H1 (cell line): ENCODE measurements around the gene PDLIM4. TPM values are rescaled to one million over a fixed set of nuclear protein-coding genes. Genes with fewer than 3 reads are reported as not detected.

Source experiments
- CTCF ChIA-PET: fragments of 300-600 bp; sonication (Branson Sonifier 250); formaldehyde crosslinking; loops from one replicate; lab custom pipeline; 2021; ENCODE audit not compliant: partially characterized antibody; lab: Charles Lee
- POLR2A ChIA-PET: fragments of 300-600 bp; sonication (Branson Sonifier 250); formaldehyde crosslinking; loops from one replicate; lab custom pipeline; 2021; ENCODE audit warnings: inconsistent platforms; ENCODE audit not compliant: partially characterized antibody; lab: Charles Lee
- DNase-seq, 2 experiments: peaks; one replicate each; pipeline versions ENCODE4 v3.0.0 to v3.0.0-alpha.2; 2010 to 2022; ENCODE audit warnings: low spot score in 2 of 2, low read depth in 1 of 2, mixed read lengths in 1 of 2
- FAIRE-seq: peaks from 2 replicates; lab custom pipeline; 2011; peaks lifted over from hg19 to GRCh38; lab: Jason Lieb, UNC
- H2AFZ ChIP-seq: 2 replicates; pipeline ENCODE4 v1.8.1; 2012; ENCODE audit warnings: low read length, inconsistent platforms
- H2AK5ac ChIP-seq: 2 replicates; pipeline ENCODE4 v1.6.1; 2013; ENCODE audit warnings: low read depth, low read length
- H2BK120ac ChIP-seq: replicated peaks from 2 replicates; pipeline ENCODE3; 2013; ENCODE audit warnings: low read depth, low read length, inconsistent platforms
- H2BK12ac ChIP-seq: 2 replicates; pipeline ENCODE4 v1.6.1; 2013; ENCODE audit warnings: low read depth, low read length
- H2BK15ac ChIP-seq: 2 replicates; pipeline ENCODE4 v1.6.1; 2013; ENCODE audit warnings: low read length
- H2BK20ac ChIP-seq: 2 replicates; pipeline ENCODE4 v1.6.1; 2013; ENCODE audit warnings: low read length
- H2BK5ac ChIP-seq: 2 replicates; pipeline ENCODE4 v1.6.1; 2013; ENCODE audit warnings: low read depth, low read length
- H3K14ac ChIP-seq: 2 replicates; pipeline ENCODE4 v1.6.1; 2013; ENCODE audit warnings: inconsistent platforms; ENCODE audit not compliant: insufficient read length
- H3K18ac ChIP-seq: 2 replicates; pipeline ENCODE4 v1.6.1; 2013; ENCODE audit warnings: low read length; ENCODE audit errors: extremely low read depth
- H3K23ac ChIP-seq: 2 replicates; pipeline ENCODE4 v1.6.1; 2013; ENCODE audit warnings: inconsistent platforms; ENCODE audit not compliant: insufficient read length
- H3K23me2 ChIP-seq: 2 replicates; pipeline ENCODE4 v1.6.1; 2013; ENCODE audit warnings: low read depth, low read length
- H3K27ac ChIP-seq: 2 replicates; pipeline ENCODE4 v1.6.1; 2011; ENCODE audit warnings: low read depth, low read length, inconsistent platforms
- H3K27me3 ChIP-seq, 4 experiments: replicated peaks in 1 of 4; 1 replicate in 1 of 4; 2 replicates in 3 of 4; pipeline versions ENCODE4 v1.6.1 to v1.8.1; 2011 to 2013; ENCODE audit warnings: low read length in 3 of 4, mild to moderate bottlenecking in 3 of 4, inconsistent platforms in 2 of 4, mixed read lengths in 2 of 4, moderate library complexity in 1 of 4; ENCODE audit not compliant: control insufficient read depth in 3 of 4, insufficient read depth in 3 of 4; ENCODE audit errors: extremely low read depth in 1 of 4
- H3K36me3 ChIP-seq, 4 experiments: 2 replicates each; pipeline versions ENCODE4 v1.6.1 to v1.8.1; 2011 to 2013; ENCODE audit warnings: mild to moderate bottlenecking in 4 of 4, low read length in 3 of 4, moderate library complexity in 2 of 4, control low read depth in 1 of 4, inconsistent platforms in 1 of 4; ENCODE audit not compliant: insufficient read depth in 4 of 4, control insufficient read depth in 2 of 4
- H3K4ac ChIP-seq: replicated peaks from 2 replicates; pipeline ENCODE3; 2013; ENCODE audit warnings: low read length, low read depth, mixed read lengths, inconsistent platforms; ENCODE audit not compliant: insufficient read length
- H3K4me1 ChIP-seq, 4 experiments: replicated peaks in 1 of 4; 1 replicate in 1 of 4; 2 replicates in 3 of 4; pipeline versions ENCODE4 v1.6.1 to v1.8.1; 2011 to 2013; ENCODE audit warnings: low read length in 3 of 4, inconsistent platforms in 2 of 4, mixed read lengths in 1 of 4; ENCODE audit not compliant: insufficient read depth in 4 of 4, control insufficient read depth in 3 of 4
- H3K4me2 ChIP-seq, 2 experiments: 2 replicates each; pipeline versions ENCODE4 v1.6.1 to v1.8.1; 2011 to 2013; ENCODE audit warnings: low read depth in 2 of 2, low read length in 2 of 2, control low read depth in 1 of 2, inconsistent platforms in 1 of 2, mild to moderate bottlenecking in 1 of 2; ENCODE audit not compliant: insufficient read depth in 1 of 2
- H3K4me3 ChIP-seq, 4 experiments: fragments of 200-600, 300-600 bp in 1 of 4; sonication (generic), shearing (Covaris generic), sonication (Bioruptor Twin) in 1 of 4; 2 replicates each; pipeline versions ENCODE4 v1.5.1 to v1.8.1; 2011 to 2016; ENCODE audit warnings: low read length in 4 of 4, low read depth in 3 of 4, control low read depth in 2 of 4, inconsistent platforms in 2 of 4, mild to moderate bottlenecking in 2 of 4, mixed read lengths in 1 of 4, moderate library complexity in 1 of 4; ENCODE audit not compliant: insufficient read depth in 2 of 4; ENCODE audit errors: extremely low read depth in 1 of 4
- H3K56ac ChIP-seq: replicated peaks from 2 replicates; pipeline ENCODE3; 2013; ENCODE audit warnings: low read depth, mild to moderate bottlenecking, mixed read lengths, low read length, inconsistent platforms; ENCODE audit not compliant: insufficient read length
- H3K79me1 ChIP-seq: 2 replicates; pipeline ENCODE4 v1.6.1; 2013; ENCODE audit warnings: low read depth, low read length, control low read depth
- H3K79me2 ChIP-seq, 2 experiments: 2 replicates each; pipeline versions ENCODE4 v1.6.1 to v1.8.1; 2012 to 2013; ENCODE audit warnings: low read length in 2 of 2, mild to moderate bottlenecking in 2 of 2, inconsistent platforms in 1 of 2; ENCODE audit not compliant: insufficient read depth in 2 of 2, control insufficient read depth in 1 of 2
- H3K9ac ChIP-seq, 4 experiments: replicated peaks in 1 of 4; 1 replicate in 1 of 4; 2 replicates in 3 of 4; pipeline versions ENCODE4 v1.6.1 to v1.8.1; 2011 to 2013; ENCODE audit warnings: low read depth in 3 of 4, low read length in 3 of 4, control low read depth in 2 of 4, mild to moderate bottlenecking in 2 of 4, moderate library complexity in 2 of 4, inconsistent platforms in 1 of 4; ENCODE audit errors: extremely low read depth in 1 of 4
- H3K9me3 ChIP-seq, 2 experiments: 2 replicates each; pipeline versions ENCODE4 v1.6.1 to v1.8.1; 2012 to 2013; ENCODE audit warnings: mild to moderate bottlenecking in 2 of 2, moderate library complexity in 2 of 2, control low read depth in 1 of 2, inconsistent platforms in 1 of 2, low read depth in 1 of 2, low read length in 1 of 2, mixed read lengths in 1 of 2; ENCODE audit not compliant: insufficient read depth in 2 of 2
- H4K20me1 ChIP-seq, 2 experiments: replicated peaks in 1 of 2; 2 replicates each; pipeline versions ENCODE3 to v1.8.1; 2011 to 2013; ENCODE audit warnings: inconsistent platforms in 2 of 2, low read length in 2 of 2, mild to moderate bottlenecking in 1 of 2; ENCODE audit not compliant: insufficient read depth in 2 of 2, control insufficient read depth in 1 of 2
- H4K5ac ChIP-seq: 2 replicates; pipeline ENCODE4 v1.6.1; 2013; ENCODE audit warnings: low read length, low read depth, mixed read lengths, inconsistent platforms; ENCODE audit not compliant: insufficient read length
- H4K8ac ChIP-seq: 2 replicates; pipeline ENCODE4 v1.8.0; 2013; ENCODE audit warnings: mild to moderate bottlenecking, moderate library complexity, low read length, inconsistent platforms; ENCODE audit not compliant: insufficient read depth; ENCODE audit errors: extremely low read depth
- H4K91ac ChIP-seq: replicated peaks from 2 replicates; pipeline ENCODE3; 2013; ENCODE audit warnings: low read length, mixed read lengths, inconsistent platforms; ENCODE audit not compliant: insufficient read length
- WGBS, 2 experiments: shearing (Covaris generic) in 1 of 2; methylation state at CpG; one replicate each; pipeline versions ENCODE4 v1.1.6 to v1.1.7; 2013 to 2015; ENCODE audit warnings: low lambda C conversion rate in 2 of 2, mixed read lengths in 2 of 2, inconsistent platforms in 1 of 2, low coverage in 1 of 2, missing lambda C conversion rate in 1 of 2; ENCODE audit not compliant: insufficient replicate concordance in 2 of 2, insufficient coverage in 1 of 2, insufficient read length in 1 of 2; ENCODE audit errors: extremely low coverage in 1 of 2, missing lambda C conversion rate in 1 of 2; 5-methylcytosine and 5-hydroxymethylcytosine counted together
- polyA plus RNA-seq, 7 experiments: library from polyadenylated mRNA; depleted of rRNA in 3 of 7; stranded (reverse) in 5 of 7; unstranded in 2 of 7; fragments of >200 nt in 5 of 7; fragments of 200-250 nt in 2 of 7; gene quantifications; 1 replicate in 5 of 7; 2 replicates in 1 of 7; 4 replicates in 1 of 7; pipeline versions ENCODE4 v1.2.1 to v1.2.3, GENCODE V29; 2011 to 2013; ENCODE audit warnings: missing spikeins in 2 of 7, mixed read lengths in 2 of 7
- total RNA-seq: library from RNA; stranded (reverse); fragmentation: NEBNext Ultra II Directional; extraction: Animal tissue kit (Norgen Biotek cat#: 25700); gene quantifications from 2 replicates; pipeline ENCODE4 v1.2.1, GENCODE V29; 2021

Gene PDLIM4
- total and polyA plus RNA-seq, 2 of the 8 experiments (the other 6 are each of a cell fraction or from before 2014, with no cell fraction given), result 10.7 to 29.1 TPM

- H3K4me2 ChIP-seq, result no peak overlapping the region
- H2BK15ac ChIP-seq, result no peak overlapping the region
- H2BK20ac ChIP-seq, result no peak overlapping the region
- no peak overlapping the region for H3K9ac ChIP-seq
- H4K8ac ChIP-seq, result no peak overlapping the region
- H3K18ac ChIP-seq, result no peak overlapping the region
- no peaks in the 10 kb centered on the region; the same call in 1 of the 2 replicates for H3K79me1 ChIP-seq
- H3K14ac ChIP-seq, result no peak overlapping the region
- H2BK120ac ChIP-seq, result no peak overlapping the region
- H2BK5ac ChIP-seq, result no peak overlapping the region
- DNase-seq, result peak in 1 of 2 experiments; percentile 29
- ChIA-PET CTCF (interaction anchor here (0.6 to 5.1 kb wide), 12 partner anchors 8 to 236 kb away, joined by 3 to 54 read pairs (median 5); partner anchors contain the start of gene SLC22A4), POLR2A (interaction anchor here (1.3 to 2.8 kb wide), 3 partner anchors 9 to 29 kb away, joined by 3 to 10 read pairs (median 5); partner anchors contain the start of gene SLC22A4)
- no peak overlapping the region for H3K4me3 ChIP-seq
- H3K23ac ChIP-seq, result no peak overlapping the region
- 78% methylated on average over 2 of the region's 4 CpGs; no CpG with 5 or more reads in 1 of the 2 experiments for WGBS, 2 experiments
- H2BK12ac ChIP-seq, result no peak overlapping the region
- no peak for FAIRE-seq
- no peak overlapping the region for H3K27ac ChIP-seq
- no peak overlapping the region for H3K4ac ChIP-seq
- H2AFZ ChIP-seq, result no peak overlapping the region
- no peak overlapping the region for H3K56ac ChIP-seq
- no peaks in the 10 kb centered on the region for H3K9me3 ChIP-seq
- H3K79me2 ChIP-seq, result no peaks in the 10 kb centered on the region
- no peak overlapping the region for H4K91ac ChIP-seq
- no peaks in the 10 kb centered on the region for H3K27me3 ChIP-seq
- no peaks in the 10 kb centered on the region for H3K23me2 ChIP-seq
- peaks cover 0 to 2% (median 1%) of the 10 kb centered on the region in 4 experiments; a peak in 2 of 7 replicates for H3K4me1 ChIP-seq
- no peak overlapping the region for H4K5ac ChIP-seq
- H2AK5ac ChIP-seq, result no peak overlapping the region
- H4K20me1 ChIP-seq, result no peaks in the 10 kb centered on the region
- H3K36me3 ChIP-seq, result no peaks in the 10 kb centered on the region
These were observed 7.2 kb downstream of the PDLIM4 start for GRCh38 chr5:132264546-132265335.
